KG1 (cell line): ENCODE measurements around the gene MTHFD1.

Experiments
- DNase-seq: peaks from one replicate; lab custom pipeline; 2025; lab: John Stamatoyannopoulos, UW

Gene MTHFD1

GRCh38 chr14:64407329-64407728 lies 19.2 kb downstream of the MTHFD1 start:
- DNase-seq: no peak

GRCh38 chr14:64409126-64409920 lies 21.2 kb downstream of the MTHFD1 start:
- no peak for DNase-seq

- no peak for DNase-seq
These were observed 22.1 kb downstream of the MTHFD1 start for GRCh38 chr14:64410084-64410774.

- no peak for DNase-seq
These were observed 22.8 kb downstream of the MTHFD1 start for GRCh38 chr14:64411001-64411400.

GRCh38 chr14:64412237-64412636 lies 24.1 kb downstream of the MTHFD1 start:
- DNase-seq: no peak

GRCh38 chr14:64416348-64416932 lies 28.3 kb downstream of the MTHFD1 start:
- DNase-seq: no peak

- no peak for DNase-seq
These were observed 29.1 kb downstream of the MTHFD1 start for GRCh38 chr14:64417055-64417770.

GRCh38 chr14:64417771-64418125 lies 29.6 kb downstream of the MTHFD1 start:
- no peak for DNase-seq

GRCh38 chr14:64419003-64419402 lies 30.9 kb downstream of the MTHFD1 start:
- DNase-seq: no peak

GRCh38 chr14:64421166-64421565 lies 33.0 kb downstream of the MTHFD1 start:
- DNase-seq: no peak

- no peak for DNase-seq
These were observed 33.9 kb downstream of the MTHFD1 start for GRCh38 chr14:64422005-64422404.

- no peak for DNase-seq
These were observed 34.6 kb downstream of the MTHFD1 start for GRCh38 chr14:64422756-64423155.

- no peak for DNase-seq
These were observed 35.8 kb downstream of the MTHFD1 start for GRCh38 chr14:64423987-64424386.

GRCh38 chr14:64434528-64434927 lies 46.4 kb downstream of the MTHFD1 start:
- no peak for DNase-seq

GRCh38 chr14:64438181-64438841 lies 50.2 kb downstream of the MTHFD1 start:
- DNase-seq: no peak

GRCh38 chr14:64439141-64439540 lies 51.0 kb downstream of the MTHFD1 start:
- DNase-seq: no peak

- DNase-seq: no peak
These were observed 52.3 kb downstream of the MTHFD1 start for GRCh38 chr14:64440494-64440893.

- no peak for DNase-seq
These were observed 54.3 kb downstream of the MTHFD1 start for GRCh38 chr14:64442300-64442988.

- DNase-seq: no peak
These were observed 56.0 kb downstream of the MTHFD1 start for GRCh38 chr14:64444140-64444539.

GRCh38 chr14:64444984-64445845 lies 57.1 kb downstream of the MTHFD1 start:
- no peak for DNase-seq
